NB4 (cell line): ENCODE measurements around the gene ZSCAN20.

Experiments used
- DNase-seq: peaks from one replicate; pipeline ENCODE4 v3.0.0; 2010; ENCODE audit warnings: low read depth
- H3K4me3 ChIP-seq: one replicate; pipeline ENCODE4 v1.5.1; 2011; ENCODE audit warnings: mild to moderate bottlenecking, low read depth, low read length, moderate library complexity
- CTCF ChIP-seq: IDR thresholded peaks from one replicate; pipeline ENCODE4 v1.5.1; 2012; ENCODE audit warnings: low read depth, low read length
- MAX ChIP-seq: IDR thresholded peaks from 2 replicates; pipeline ENCODE4 v1.6.1; 2011; ENCODE audit warnings: low read depth, low read length
- MYC ChIP-seq: IDR thresholded peaks from 2 replicates; pipeline ENCODE4 v1.6.1; 2011; ENCODE audit warnings: low read depth, low read length
- POLR2A ChIP-seq: IDR thresholded peaks from 2 replicates; pipeline ENCODE4 v1.6.1; 2011; ENCODE audit warnings: mild to moderate bottlenecking; ENCODE audit not compliant: insufficient read length; ENCODE audit errors: extremely low read depth

Gene ZSCAN20

GRCh38 chr1:33472269-33472980 lies at the start of gene ZSCAN20:
Gene ZSCAN20, plus strand, starts transcription at chr1:33472645. Its CDS starts 6,644 bp downstream, at chr1:33479289.
- peak; percentile 97 for DNase-seq
- TF ChIP-seq CTCF (no peak), MAX (no peak), POLR2A (peak; percentile 26), MYC (no peak)
- peak within 1 kb of the TSS; percentile 73 for H3K4me3 ChIP-seq

GRCh38 chr1:33424205-33424604 lies 48.2 kb upstream of the ZSCAN20 start:
- H3K4me3 ChIP-seq, result no peak overlapping the region
- no peak for TF ChIP-seq MAX
- DNase-seq, result no peak

DNA sequence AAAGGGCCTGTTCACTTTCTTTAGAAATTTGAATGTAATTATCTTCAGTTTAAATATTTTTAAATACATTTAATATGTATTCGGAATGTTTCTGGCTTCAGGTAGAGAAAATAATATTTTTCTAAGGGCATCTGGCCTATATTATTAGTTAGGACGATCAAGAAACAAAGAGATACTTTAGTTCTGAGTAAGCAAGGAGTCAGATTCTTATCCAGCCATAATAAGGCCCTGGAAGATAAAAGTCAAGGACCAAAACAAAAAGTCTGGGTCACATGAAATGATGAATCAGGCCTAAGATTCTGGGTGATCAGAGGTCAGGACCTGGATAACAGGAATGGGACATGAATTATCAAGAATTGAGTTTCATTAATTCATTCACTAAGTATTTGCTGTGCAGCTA lies 47.8 kb upstream of the ZSCAN20 start:
- TF ChIP-seq MAX (no peak), MYC (no peak), POLR2A (no peak), CTCF (no peak)
- no peak overlapping the region for H3K4me3 ChIP-seq
- no peak for DNase-seq

GRCh38 chr1:33425900-33426299 lies 46.5 kb upstream of the ZSCAN20 start:
- DNase-seq, result no peak
- no peak for TF ChIP-seq MAX
- H3K4me3 ChIP-seq, result no peak overlapping the region

DNA sequence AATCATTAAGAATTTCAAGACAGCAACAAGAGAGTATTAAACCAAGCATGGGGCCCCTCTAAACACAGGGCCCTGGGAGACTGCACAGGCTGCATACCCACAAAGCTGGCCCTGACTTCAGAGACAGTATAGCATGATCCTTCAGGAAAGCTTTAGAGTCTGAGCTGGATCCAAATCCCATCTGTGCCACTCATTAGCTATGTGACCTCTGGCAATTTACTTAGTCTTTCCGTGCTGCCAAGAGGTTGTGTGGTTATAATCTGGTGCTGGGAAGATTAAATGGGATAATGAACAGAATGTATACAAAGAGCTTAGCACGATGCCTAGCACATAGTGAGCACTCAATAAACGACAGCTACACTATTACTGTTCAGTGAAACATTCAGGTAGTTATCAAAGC lies 45.5 kb upstream of the ZSCAN20 start:
- no peak for TF ChIP-seq MYC
- TF ChIP-seq POLR2A, result no peak
- TF ChIP-seq CTCF, result no peak
- no peak for TF ChIP-seq MAX
- DNase-seq, result no peak

DNA sequence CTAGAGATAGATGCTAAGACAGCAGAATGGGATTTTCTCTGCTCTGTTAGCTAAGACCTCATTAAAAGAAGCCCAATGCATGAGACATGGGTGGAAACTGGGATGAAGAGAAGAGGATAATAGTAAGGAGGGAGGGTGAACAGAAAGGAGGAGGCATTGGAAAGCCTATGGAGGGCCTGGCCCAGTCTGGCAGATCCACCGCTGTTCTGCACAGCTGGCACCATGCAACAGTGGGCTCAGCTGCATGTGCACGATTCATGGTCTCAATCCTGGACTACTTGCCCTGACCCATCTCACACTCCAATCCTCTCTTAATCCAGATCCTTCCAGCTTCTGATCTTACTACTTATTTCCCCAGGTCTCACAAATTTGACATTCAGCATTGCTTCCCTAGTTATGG lies 43.8 kb upstream of the ZSCAN20 start:
- no peak for DNase-seq
- H3K4me3 ChIP-seq, result no peak overlapping the region
- TF ChIP-seq CTCF, result no peak
- no peak for TF ChIP-seq MAX
- no peak for TF ChIP-seq MYC
- no peak for TF ChIP-seq POLR2A

More for the DNA sequence above, 45.5 kb upstream of the ZSCAN20 start:
- no peak overlapping the region for H3K4me3 ChIP-seq
